Erythroblast (primary cell): Measurements from ENCODE around the gene DIAPH3.

Experiments
- DNase-seq, 2 experiments: peaks; one replicate each; lab custom pipeline; 2025; lab: John Stamatoyannopoulos, UW
- GATA1 ChIP-seq: IDR thresholded peaks from 2 replicates; pipeline ENCODE4 v1.6.1; 2011; ENCODE audit warnings: low read depth, mild to moderate bottlenecking, control low read depth, low read length, moderate library complexity
- POLR2A ChIP-seq: IDR thresholded peaks from 2 replicates; pipeline ENCODE4 v1.6.1; 2011; ENCODE audit warnings: mild to moderate bottlenecking, low read length

Gene DIAPH3

GRCh38 chr13:59898066-59898465 lies 265.7 kb downstream of the DIAPH3 start:
- TF ChIP-seq POLR2A = no peak
- TF ChIP-seq GATA1 = no peak
- no peak for DNase-seq

GRCh38 chr13:59893266-59893665 lies 270.5 kb downstream of the DIAPH3 start:
- no peak for DNase-seq
- no peak for TF ChIP-seq GATA1
- TF ChIP-seq POLR2A = no peak

GRCh38 chr13:59891053-59891452 lies 272.7 kb downstream of the DIAPH3 start:
- TF ChIP-seq POLR2A (no peak), GATA1 (no peak)
- no peak for DNase-seq

GRCh38 chr13:59890054-59890453 lies 273.7 kb downstream of the DIAPH3 start:
- DNase-seq = no peak

GRCh38 chr13:59888408-59888807 lies 275.3 kb downstream of the DIAPH3 start:
- no peak for DNase-seq
- TF ChIP-seq GATA1 (no peak), POLR2A (no peak)

More at GRCh38 chr13:59890054-59890453, 273.7 kb downstream of the DIAPH3 start:
- TF ChIP-seq GATA1 = no peak
- no peak for TF ChIP-seq POLR2A

GRCh38 chr13:59885076-59885475 lies 278.7 kb downstream of the DIAPH3 start:
- TF ChIP-seq POLR2A = no peak
- no peak for TF ChIP-seq GATA1
- no peak for DNase-seq

- no peak for DNase-seq
- no peak for TF ChIP-seq GATA1
- TF ChIP-seq POLR2A = no peak
These were observed 279.8 kb downstream of the DIAPH3 start for GRCh38 chr13:59883885-59884284.

GRCh38 chr13:59880468-59880867 lies 283.3 kb downstream of the DIAPH3 start:
- DNase-seq = no peak
- TF ChIP-seq POLR2A (no peak), GATA1 (no peak)

GRCh38 chr13:59879281-59879680 lies 284.4 kb downstream of the DIAPH3 start:
- no peak for DNase-seq
- TF ChIP-seq GATA1 (no peak), POLR2A (no peak)

- TF ChIP-seq GATA1 (no peak), POLR2A (no peak)
- DNase-seq = no peak
These were observed 285.8 kb downstream of the DIAPH3 start for GRCh38 chr13:59877933-59878332.

GRCh38 chr13:59874973-59875372 lies 288.8 kb downstream of the DIAPH3 start:
- no peak for TF ChIP-seq GATA1
- no peak for TF ChIP-seq POLR2A
- no peak for DNase-seq

- TF ChIP-seq POLR2A (no peak), GATA1 (no peak)
- DNase-seq = no peak
These were observed 289.9 kb downstream of the DIAPH3 start for GRCh38 chr13:59873856-59874255.

- TF ChIP-seq GATA1 (no peak), POLR2A (no peak)
- no peak for DNase-seq
These were observed 290.4 kb downstream of the DIAPH3 start for GRCh38 chr13:59873309-59873708.

GRCh38 chr13:59867867-59868266 lies 295.9 kb downstream of the DIAPH3 start:
- DNase-seq = no peak
- no peak for TF ChIP-seq GATA1
- TF ChIP-seq POLR2A = no peak

GRCh38 chr13:59865398-59865797 lies 298.3 kb downstream of the DIAPH3 start:
- TF ChIP-seq POLR2A (no peak), GATA1 (no peak)
- DNase-seq = no peak
